ENCODE results near the gene CDHR2. TPM values are rescaled to one million over a fixed set of nuclear protein-coding genes. Genes with fewer than 3 reads are reported as not detected.

Gene CDHR2
- total RNA-seq, 1 experiment from 2014 or later: 0.63 TPM

DNA sequence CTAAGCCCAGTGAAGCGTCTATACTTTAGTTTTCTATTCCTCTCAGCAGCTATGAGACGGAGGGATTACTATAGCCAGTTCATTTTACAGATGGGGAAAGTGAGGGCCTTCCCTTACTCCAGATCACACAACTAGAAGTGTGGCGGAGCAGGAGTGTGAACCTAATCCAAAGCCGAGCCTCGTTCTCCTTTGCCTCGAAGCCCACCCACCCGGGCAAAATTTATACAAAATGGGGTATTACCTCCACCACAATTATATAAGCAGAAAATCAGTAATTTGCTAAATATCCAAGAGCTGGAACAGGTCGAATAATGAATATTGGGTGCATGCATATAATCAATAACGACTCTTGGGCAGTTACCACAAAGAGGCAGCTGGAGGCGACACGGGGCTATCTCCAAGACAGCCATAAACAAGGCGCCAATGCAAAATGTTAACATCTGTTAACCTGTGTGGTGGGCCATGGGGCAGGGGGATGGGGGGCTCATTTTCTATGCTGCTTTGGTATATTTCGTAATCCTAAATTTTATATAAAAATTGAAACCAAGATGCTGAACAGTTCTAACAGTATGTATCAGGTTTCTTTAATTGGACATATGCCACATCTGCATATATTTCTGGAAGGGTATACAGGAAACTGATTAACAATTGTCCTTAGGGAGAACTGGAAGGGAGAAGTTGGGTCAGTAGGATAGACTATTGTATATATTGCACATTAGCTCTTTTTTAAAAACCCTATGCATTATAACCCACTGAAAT is 10.7 kb upstream of the CDHR2 start:
- no peak for ATAC-seq
- CTCF ChIA-PET: interaction anchor here (0.6 to 2.4 kb wide), 18 partner anchors 9 to 919 kb away, joined by 3 to 26 read pairs (median 5); partner anchors contain the start of genes CLTB, EIF4E1B, FAF2 and HIGD2A
- no peak for DNase-seq (ENCODE audit: low spot score)
- POLR2A ChIA-PET: interaction anchor here (0.6 to 3.4 kb wide), 9 partner anchors 8 to 493 kb away, joined by 3 to 30 read pairs (median 3); partner anchors contain the start of gene FAF2
- TF ChIP-seq, protein P1, sequence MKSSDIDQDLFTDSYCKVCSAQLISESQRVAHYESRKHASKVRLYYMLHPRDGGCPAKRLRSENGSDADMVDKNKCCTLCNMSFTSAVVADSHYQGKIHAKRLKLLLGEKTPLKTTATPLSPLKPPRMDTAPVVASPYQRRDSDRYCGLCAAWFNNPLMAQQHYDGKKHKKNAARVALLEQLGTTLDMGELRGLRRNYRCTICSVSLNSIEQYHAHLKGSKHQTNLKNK (CRISPR knock-in tag; IDR thresholded peaks at IDR 0.05): no peak
- TF ChIP-seq FOXP4 (CRISPR knock-in tag; IDR thresholded peaks at IDR 0.05) (no peak), RELA (CRISPR knock-in tag; IDR thresholded peaks at IDR 0.05; ENCODE audit: borderline replicate concordance) (no peak), HMGA2 (CRISPR knock-in tag; IDR thresholded peaks at IDR 0.05) (no peak)
- H3K27me3 Mint-ChIP-seq (ENCODE audit: low read depth): no peaks in the 10 kb centered on the region
- peaks cover 13% of the 10 kb centered on the region for H3K36me3 Mint-ChIP-seq
- peaks cover 68% of the 10 kb centered on the region for H3K4me1 Mint-ChIP-seq
- peak overlapping the region; percentile 100 for H3K27ac Mint-ChIP-seq
- H3K9me3 Mint-ChIP-seq: no peaks in the 10 kb centered on the region
- peak overlapping the region; percentile 94 for H3K4me3 Mint-ChIP-seq

- Mint-ChIP-seq H3K9me3 (no peaks in the 10 kb centered on the region), H3K4me3 (no peak overlapping the region; the same call in 1 of the 2 replicates), H3K27ac (peak overlapping the region; percentile 33; the same call in 1 of the 2 replicates), H3K36me3 (peaks cover 12% of the 10 kb centered on the region), H3K4me1 (peaks cover 62% of the 10 kb centered on the region), H3K27me3 (ENCODE audit: low read depth) (no peaks in the 10 kb centered on the region)
- ChIA-PET CTCF (interaction anchor here (1.6 to 2.4 kb wide), 6 partner anchors 31 to 123 kb away, joined by 5 to 15 read pairs (median 10); partner anchors contain the start of genes CLTB, EIF4E1B and SNCB), POLR2A (interaction anchor here (1.3 to 1.6 kb wide), 2 partner anchors 8 to 20 kb away, joined by 3 read pairs; no protein-coding TSS in a partner anchor)
- TF ChIP-seq, protein P2, sequence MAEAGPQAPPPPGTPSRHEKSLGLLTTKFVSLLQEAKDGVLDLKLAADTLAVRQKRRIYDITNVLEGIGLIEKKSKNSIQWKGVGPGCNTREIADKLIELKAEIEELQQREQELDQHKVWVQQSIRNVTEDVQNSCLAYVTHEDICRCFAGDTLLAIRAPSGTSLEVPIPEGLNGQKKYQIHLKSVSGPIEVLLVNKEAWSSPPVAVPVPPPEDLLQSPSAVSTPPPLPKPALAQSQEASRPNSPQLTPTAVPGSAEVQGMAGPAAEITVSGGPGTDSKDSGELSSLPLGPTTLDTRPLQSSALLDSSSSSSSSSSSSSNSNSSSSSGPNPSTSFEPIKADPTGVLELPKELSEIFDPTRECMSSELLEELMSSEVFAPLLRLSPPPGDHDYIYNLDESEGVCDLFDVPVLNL (CRISPR knock-in tag; IDR thresholded peaks at IDR 0.05; ENCODE audit: borderline replicate concordance, low read depth): no peak
- TF ChIP-seq SMAD3 (CRISPR knock-in tag; IDR thresholded peaks at IDR 0.05; ENCODE audit: borderline replicate concordance) (no peak), AFF4 (CRISPR knock-in tag; IDR thresholded peaks at IDR 0.05; ENCODE audit: borderline replicate concordance) (no peak), JAZF1 (CRISPR knock-in tag; IDR thresholded peaks at IDR 0.05) (no peak), CREM (CRISPR knock-in tag; IDR thresholded peaks at IDR 0.05) (no peak)
- DNase-seq (ENCODE audit: low spot score) (no peak), ATAC-seq (no peak)
Observed at GRCh38 chr5:176538989-176539384, 10.2 kb upstream of the CDHR2 start.

- no peaks in the 10 kb centered on the region for H3K9me3 Mint-ChIP-seq
- H3K4me3 Mint-ChIP-seq: no peak overlapping the region
- H3K4me1 Mint-ChIP-seq: peaks cover 58% of the 10 kb centered on the region
- ATAC-seq (no peak), DNase-seq (ENCODE audit: low spot score) (no peak)
- ChIA-PET POLR2A (no interaction called here), CTCF (interaction anchor here (1.3 kb wide), 2 partner anchors 38 to 134 kb away, joined by 4 to 5 read pairs; no protein-coding TSS in a partner anchor)
- H3K27me3 Mint-ChIP-seq (ENCODE audit: low read depth): no peaks in the 10 kb centered on the region
- no peaks in the 10 kb centered on the region for H3K36me3 Mint-ChIP-seq
- peak overlapping the region; percentile 84 for H3K27ac Mint-ChIP-seq
- TF ChIP-seq JAZF1 (CRISPR knock-in tag; IDR thresholded peaks at IDR 0.05): no peak
- TF ChIP-seq MAX (CRISPR knock-in tag; IDR thresholded peaks at IDR 0.05): peak; percentile 44; the same call in 1 of the 2 replicates
- TF ChIP-seq GABPB1 (CRISPR knock-in tag; IDR thresholded peaks at IDR 0.05): peak; percentile 98
- no peak for TF ChIP-seq FOXP4 (CRISPR knock-in tag; IDR thresholded peaks at IDR 0.05)
Observed at GRCh38 chr5:176540476-176540899, 8.7 kb upstream of the CDHR2 start.
